Duodenal mucosa (tissue), 2 donors: ENCODE data around the gene SETBP1.

Source experiments
- H3K27ac ChIP-seq: one replicate; pipeline ENCODE4 v1.7.0; 2013; ENCODE audit warnings: low read depth, low read length
- H3K27me3 ChIP-seq, 2 donors: one replicate each; pipeline ENCODE4 v1.7.0; 2013; ENCODE audit warnings: low read length in 2 of 2, control low read depth in 1 of 2; ENCODE audit not compliant: insufficient read depth in 2 of 2, control insufficient read depth in 1 of 2
- H3K36me3 ChIP-seq, 2 donors: one replicate each; pipeline ENCODE4 v1.7.0; 2013; ENCODE audit warnings: low read length in 2 of 2, control low read depth in 1 of 2; ENCODE audit not compliant: insufficient read depth in 2 of 2, control insufficient read depth in 1 of 2
- H3K4me1 ChIP-seq, 2 donors: one replicate each; pipeline ENCODE4 v1.7.0; 2013; ENCODE audit warnings: low read length in 2 of 2, control low read depth in 1 of 2; ENCODE audit not compliant: insufficient read depth in 2 of 2, control insufficient read depth in 1 of 2
- H3K4me3 ChIP-seq, 2 donors: one replicate each; pipeline ENCODE4 v1.7.0; 2013; ENCODE audit warnings: low read length in 2 of 2, low read depth in 1 of 2
- H3K9ac ChIP-seq, 2 donors: one replicate each; pipeline ENCODE4 v1.7.0; 2013; ENCODE audit warnings: low read length in 2 of 2, low read depth in 1 of 2
- H3K9me3 ChIP-seq, 2 donors: one replicate each; pipeline ENCODE4 v1.7.0; 2013; ENCODE audit warnings: low read length in 2 of 2, control low read depth in 1 of 2; ENCODE audit not compliant: control insufficient read depth in 1 of 2

The SETBP1 gene

GRCh38 chr18:44727291-44727690, 46.6 kb downstream of the SETBP1 start:
- H3K9me3 ChIP-seq = no peaks in the 10 kb centered on the region
- H3K9ac ChIP-seq = no peak overlapping the region
- H3K4me1 ChIP-seq = peaks cover 49 to 50% of the 10 kb centered on the region in 2 donors
- no peaks in the 10 kb centered on the region for H3K36me3 ChIP-seq
- H3K27me3 ChIP-seq = no peaks in the 10 kb centered on the region
- no peak overlapping the region for H3K27ac ChIP-seq
- H3K4me3 ChIP-seq = no peak overlapping the region

GRCh38 chr18:44729631-44730101, 49.0 kb downstream of the SETBP1 start:
- peaks cover 35 to 38% of the 10 kb centered on the region in 2 donors for H3K4me1 ChIP-seq
- no peaks in the 10 kb centered on the region for H3K36me3 ChIP-seq

GRCh38 chr18:44730803-44731529, 50.3 kb downstream of the SETBP1 start:
- Histone ChIP-seq H3K9me3 (no peaks in the 10 kb centered on the region), H3K27ac (no peak overlapping the region), H3K9ac (no peak overlapping the region), H3K4me3 (no peak overlapping the region), H3K27me3 (no peaks in the 10 kb centered on the region), H3K36me3 (no peaks in the 10 kb centered on the region), H3K4me1 (peaks cover 22 to 25% of the 10 kb centered on the region in 2 donors)

More at GRCh38 chr18:44729631-44730101, 49.0 kb downstream of the SETBP1 start:
- Histone ChIP-seq H3K4me3 (no peak overlapping the region), H3K9ac (no peak overlapping the region), H3K9me3 (no peaks in the 10 kb centered on the region), H3K27me3 (no peaks in the 10 kb centered on the region), H3K27ac (no peak overlapping the region)

GRCh38 chr18:44731530-44732237, 51.0 kb downstream of the SETBP1 start:
- no peaks in the 10 kb centered on the region for H3K9me3 ChIP-seq
- H3K4me1 ChIP-seq = peaks cover 18 to 20% of the 10 kb centered on the region in 2 donors
- H3K27me3 ChIP-seq = no peaks in the 10 kb centered on the region
- no peaks in the 10 kb centered on the region for H3K36me3 ChIP-seq
- no peak overlapping the region for H3K9ac ChIP-seq
- no peak overlapping the region for H3K27ac ChIP-seq
- no peak overlapping the region for H3K4me3 ChIP-seq

- H3K4me3 ChIP-seq = no peak overlapping the region
- no peaks in the 10 kb centered on the region for H3K9me3 ChIP-seq
- H3K36me3 ChIP-seq = no peaks in the 10 kb centered on the region
- H3K9ac ChIP-seq = no peak overlapping the region
- H3K27me3 ChIP-seq = no peaks in the 10 kb centered on the region
- H3K27ac ChIP-seq = no peak overlapping the region
- H3K4me1 ChIP-seq = peaks cover 12 to 15% of the 10 kb centered on the region in 2 donors
These were observed 51.5 kb downstream of the SETBP1 start for GRCh38 chr18:44732238-44732563.

- no peak overlapping the region for H3K4me3 ChIP-seq
- no peaks in the 10 kb centered on the region for H3K27me3 ChIP-seq
- no peak overlapping the region for H3K9ac ChIP-seq
- H3K4me1 ChIP-seq = peaks cover 11 to 13% of the 10 kb centered on the region in 2 donors
- H3K36me3 ChIP-seq = no peaks in the 10 kb centered on the region
- H3K27ac ChIP-seq = no peak overlapping the region
- H3K9me3 ChIP-seq = no peaks in the 10 kb centered on the region
These were observed 51.9 kb downstream of the SETBP1 start for GRCh38 chr18:44732599-44732998.

GRCh38 chr18:44733069-44733753, 52.5 kb downstream of the SETBP1 start:
- Histone ChIP-seq H3K4me1 (peaks cover 11 to 13% of the 10 kb centered on the region in 2 donors), H3K36me3 (no peaks in the 10 kb centered on the region), H3K9ac (no peak overlapping the region), H3K9me3 (no peaks in the 10 kb centered on the region), H3K27me3 (no peaks in the 10 kb centered on the region), H3K27ac (no peak overlapping the region), H3K4me3 (no peak overlapping the region)

- Histone ChIP-seq H3K9ac (no peak overlapping the region), H3K27ac (no peak overlapping the region), H3K9me3 (no peaks in the 10 kb centered on the region), H3K36me3 (no peaks in the 10 kb centered on the region), H3K4me1 (peaks cover 11 to 13% of the 10 kb centered on the region in 2 donors), H3K27me3 (no peaks in the 10 kb centered on the region), H3K4me3 (no peak overlapping the region)
These were observed 53.2 kb downstream of the SETBP1 start for GRCh38 chr18:44733754-44734465.

- no peak overlapping the region for H3K4me3 ChIP-seq
These were observed 54.4 kb downstream of the SETBP1 start for GRCh38 chr18:44735096-44735495.

More at GRCh38 chr18:44735096-44735495, 54.4 kb downstream of the SETBP1 start:
- no peak overlapping the region for H3K27ac ChIP-seq
- no peaks in the 10 kb centered on the region for H3K9me3 ChIP-seq
- H3K4me1 ChIP-seq = peaks cover 3 to 7% of the 10 kb centered on the region in 2 donors
- no peak overlapping the region for H3K9ac ChIP-seq
- H3K36me3 ChIP-seq = no peaks in the 10 kb centered on the region
- no peaks in the 10 kb centered on the region for H3K27me3 ChIP-seq
